HepG2 (cell line): ENCODE measurements around the gene XPO1. TPM values are rescaled to one million over a fixed set of nuclear protein-coding genes. Genes with fewer than 3 reads are reported as not detected.

Experiments
- IRF2 ChIP-seq: IDR thresholded peaks from 2 replicates; pipeline ENCODE4 v1.6.1; 2018; ENCODE audit warnings: missing genetic modification reagents, missing compliant biosample characterization
- KIAA2018 ChIP-seq: sonication (generic); formaldehyde crosslinking; IDR thresholded peaks from 2 replicates; pipeline ENCODE4 v1.5.0; 2020; ENCODE audit warnings: mild to moderate bottlenecking, missing genetic modification reagents, borderline replicate concordance
- KLF15 ChIP-seq: sonication (generic); formaldehyde crosslinking; IDR thresholded peaks from 2 replicates; pipeline ENCODE4 v1.8.1; 2023; ENCODE audit warnings: borderline replicate concordance, mild to moderate bottlenecking, inconsistent platforms, missing genetic modification reagents, mixed read lengths
- RFXANK ChIP-seq: IDR thresholded peaks from 2 replicates; pipeline ENCODE4 v1.6.1; 2016
- ZNF367 ChIP-seq: sonication (generic); formaldehyde crosslinking; IDR thresholded peaks from 2 replicates; pipeline ENCODE4 v1.4.0; 2020; ENCODE audit warnings: missing genetic modification reagents, borderline replicate concordance
- polyA plus RNA-seq, 8 experiments: library from polyadenylated mRNA; depleted of rRNA in 3 of 8; stranded (reverse) in 7 of 8; unstranded in 1 of 8; fragments of >200 nt; fragmentation: Illumina TruSeq in 4 of 8; extraction: Trizol in 4 of 8; gene quantifications; 2 replicates each; pipeline versions ENCODE4 v1.2.1 to v1.2.3, GENCODE V29; 2011 to 2016; ENCODE audit warnings: low read depth in 4 of 8, missing spikeins in 1 of 8, mixed read lengths in 1 of 8; ENCODE audit not compliant: insufficient read depth in 1 of 8
- total RNA-seq, 5 experiments: library from RNA; depleted of rRNA; stranded (reverse); fragments of >200 nt; fragmentation: Illumina TruSeq; extraction: Trizol; gene quantifications; 2 replicates each; pipeline ENCODE4 v1.2.3, GENCODE V29; 2016; ENCODE audit warnings: low read depth in 1 of 5
- TF ChIP-seq, protein P1 (sequence below): sonication (generic); formaldehyde crosslinking; IDR thresholded peaks from 2 replicates; pipeline ENCODE4 v1.4.0; 2020; ENCODE audit warnings: missing genetic modification reagents, low read depth, mild to moderate bottlenecking, borderline replicate concordance

Gene XPO1
- total and polyA plus RNA-seq, 2 of the 13 experiments (the other 11 are each of a cell fraction or from before 2014, with no cell fraction given) = 67.4 to 212 TPM

- no peak for TF ChIP-seq KLF15 (CRISPR knock-in tag)
- TF ChIP-seq, protein P1, sequence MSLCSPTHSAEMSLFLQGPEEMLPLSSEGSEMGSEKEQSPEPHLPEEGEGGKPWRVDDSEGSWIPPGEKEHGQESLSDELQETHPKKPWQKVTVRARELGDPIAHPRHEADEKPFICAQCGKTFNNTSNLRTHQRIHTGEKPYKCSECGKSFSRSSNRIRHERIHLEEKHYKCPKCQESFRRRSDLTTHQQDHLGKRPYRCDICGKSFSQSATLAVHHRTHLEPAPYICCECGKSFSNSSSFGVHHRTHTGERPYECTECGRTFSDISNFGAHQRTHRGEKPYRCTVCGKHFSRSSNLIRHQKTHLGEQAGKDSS (CRISPR knock-in tag) = no peak
- no peak for TF ChIP-seq IRF2
- no peak for TF ChIP-seq ZNF367 (CRISPR knock-in tag)
- TF ChIP-seq RFXANK (CRISPR knock-in tag) = no peak
- TF ChIP-seq KIAA2018 (CRISPR knock-in tag) = no peak
These were observed 16.4 kb upstream of the XPO1 start (continued) for GRCh38 chr2:61554604-61555003.
